ENCODE measurements around the gene GRK7. TPM values are rescaled to one million over a fixed set of nuclear protein-coding genes. Genes with fewer than 3 reads are reported as not detected.

Gene GRK7
- total and polyA plus RNA-seq, 2 of the 13 experiments (the other 11 are each of a cell fraction or from before 2014, with no cell fraction given): not detected

- TF ChIP-seq ZBTB38 (CRISPR knock-in tag; IDR thresholded peaks at IDR 0.05) (peak; percentile 57; the same call in 1 of the 2 replicates), MTF1 (CRISPR knock-in tag; IDR thresholded peaks at IDR 0.05) (no peak), YEATS4 (CRISPR knock-in tag; IDR thresholded peaks at IDR 0.05; ENCODE audit: borderline replicate concordance) (no peak), LBX2 (CRISPR knock-in tag; IDR thresholded peaks at IDR 0.05; ENCODE audit: borderline replicate concordance) (no peak), KDM1A (CRISPR knock-in tag; IDR thresholded peaks at IDR 0.05) (no peak), TFDP1 (CRISPR knock-in tag; IDR thresholded peaks at IDR 0.05; ENCODE audit: borderline replicate concordance) (no peak), SP140L (CRISPR knock-in tag; IDR thresholded peaks at IDR 0.05; ENCODE audit: borderline replicate concordance) (no peak), ZNF761 (CRISPR knock-in tag; conservative IDR thresholded peaks at IDR 0.05) (no peak), ZNF83 (CRISPR knock-in tag; IDR thresholded peaks at IDR 0.05; ENCODE audit: borderline replicate concordance) (no peak), ZIK1 (CRISPR knock-in tag; IDR thresholded peaks at IDR 0.05; ENCODE audit: borderline replicate concordance, low read depth) (no peak), HINFP (CRISPR knock-in tag; IDR thresholded peaks at IDR 0.05; ENCODE audit: low read depth) (no peak), NFYB (CRISPR knock-in tag; IDR thresholded peaks at IDR 0.05) (no peak), ZNF768 (CRISPR knock-in tag; IDR thresholded peaks at IDR 0.05) (0 out of 2 replicates have a peak, but pooled peaks have one; percentile 15), PAXIP1 (CRISPR knock-in tag; conservative IDR thresholded peaks at IDR 0.05) (no peak), IKZF1 (IDR thresholded peaks at IDR 0.05) (no peak), MIXL1 (CRISPR knock-in tag; IDR thresholded peaks at IDR 0.05) (no peak), ZNF446 (CRISPR knock-in tag; IDR thresholded peaks at IDR 0.05) (no peak), SRY (CRISPR knock-in tag; IDR thresholded peaks at IDR 0.05) (no peak), ZNF773 (CRISPR knock-in tag; IDR thresholded peaks at IDR 0.05; ENCODE audit: borderline replicate concordance) (no peak), NR1H2 (CRISPR knock-in tag; IDR thresholded peaks at IDR 0.05; ENCODE audit: borderline replicate concordance, low read depth) (no peak), ZNF772 (CRISPR knock-in tag; IDR thresholded peaks at IDR 0.05) (no peak), ZNF550 (CRISPR knock-in tag; IDR thresholded peaks at IDR 0.05; ENCODE audit: borderline replicate concordance) (no peak), RAD51 (IDR thresholded peaks at IDR 0.05; ENCODE audit: borderline replicate concordance) (no peak), HOXA3 (CRISPR knock-in tag; IDR thresholded peaks at IDR 0.05) (0 out of 2 replicates have a peak, but pooled peaks have one; percentile 19), ZNF10 (CRISPR knock-in tag; IDR thresholded peaks at IDR 0.05; ENCODE audit: borderline replicate concordance, low read depth) (no peak)
Observed at GRCh38 chr3:141796889-141797781, 33.9 kb downstream of the GRK7 start (continued).
